Lower leg skin (tissue), 3 donors: Measurements from ENCODE around the gene ENPP6.

Experiments
- POLR2A ChIP-seq, 2 donors: fragments of 450-650 bp; IDR thresholded peaks; one replicate each; pipeline ENCODE4 v1.6.1; 2016 to 2017; ENCODE audit warnings: antibody characterized with exemption in 2 of 2, mild to moderate bottlenecking in 1 of 2, moderate library complexity in 1 of 2
- TF ChIP-seq, protein P1 (sequence below), 3 donors: fragments of 450-650 bp; IDR thresholded peaks; one replicate each; pipeline ENCODE4 v1.5.1; 2016; ENCODE audit warnings: antibody characterized with exemption in 3 of 3, mild to moderate bottlenecking in 3 of 3, moderate library complexity in 2 of 3

DNA sequence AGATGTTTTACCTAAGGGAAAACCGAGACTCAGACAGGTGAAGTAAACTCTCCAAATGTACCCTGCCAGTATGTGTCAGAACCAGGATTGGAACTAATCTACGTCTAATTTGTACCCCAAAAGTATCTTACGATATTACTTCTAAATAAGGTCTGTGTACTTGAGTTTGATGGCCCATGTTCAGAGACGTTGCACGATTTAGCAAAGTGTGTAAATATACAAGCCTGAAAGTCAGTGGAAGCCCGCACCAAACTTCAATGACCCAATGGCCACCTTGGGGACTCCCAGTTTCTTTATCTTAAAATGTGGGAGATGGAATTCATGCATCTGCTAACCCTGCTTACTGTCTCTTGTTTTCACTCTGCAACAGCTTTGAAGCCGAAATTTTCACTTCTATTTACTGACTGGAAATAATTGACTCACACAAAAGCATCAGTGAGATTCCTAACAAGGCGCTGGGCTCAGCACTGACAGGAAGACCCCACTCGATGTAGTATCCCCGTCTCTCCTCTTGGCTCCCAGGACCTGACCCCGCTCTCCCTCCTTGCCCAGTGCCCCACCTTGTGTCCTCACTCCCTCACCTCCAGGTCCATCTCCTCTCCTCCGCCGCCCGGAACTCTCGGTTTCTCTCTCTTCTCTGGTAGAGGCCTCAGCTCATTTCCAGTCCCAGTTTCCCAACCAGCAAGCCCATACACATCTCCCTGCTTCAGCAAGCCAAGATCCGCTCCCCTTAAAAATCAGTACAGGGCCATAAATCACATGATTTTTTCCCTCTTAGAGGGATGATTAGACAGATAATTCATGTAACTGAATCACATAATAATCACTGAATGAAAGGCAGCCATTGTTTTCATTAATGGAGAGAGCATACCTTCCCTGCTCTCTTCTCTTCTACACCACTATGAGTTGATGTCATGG is 42.8 kb downstream of the ENPP6 start:
- TF ChIP-seq, protein P1, sequence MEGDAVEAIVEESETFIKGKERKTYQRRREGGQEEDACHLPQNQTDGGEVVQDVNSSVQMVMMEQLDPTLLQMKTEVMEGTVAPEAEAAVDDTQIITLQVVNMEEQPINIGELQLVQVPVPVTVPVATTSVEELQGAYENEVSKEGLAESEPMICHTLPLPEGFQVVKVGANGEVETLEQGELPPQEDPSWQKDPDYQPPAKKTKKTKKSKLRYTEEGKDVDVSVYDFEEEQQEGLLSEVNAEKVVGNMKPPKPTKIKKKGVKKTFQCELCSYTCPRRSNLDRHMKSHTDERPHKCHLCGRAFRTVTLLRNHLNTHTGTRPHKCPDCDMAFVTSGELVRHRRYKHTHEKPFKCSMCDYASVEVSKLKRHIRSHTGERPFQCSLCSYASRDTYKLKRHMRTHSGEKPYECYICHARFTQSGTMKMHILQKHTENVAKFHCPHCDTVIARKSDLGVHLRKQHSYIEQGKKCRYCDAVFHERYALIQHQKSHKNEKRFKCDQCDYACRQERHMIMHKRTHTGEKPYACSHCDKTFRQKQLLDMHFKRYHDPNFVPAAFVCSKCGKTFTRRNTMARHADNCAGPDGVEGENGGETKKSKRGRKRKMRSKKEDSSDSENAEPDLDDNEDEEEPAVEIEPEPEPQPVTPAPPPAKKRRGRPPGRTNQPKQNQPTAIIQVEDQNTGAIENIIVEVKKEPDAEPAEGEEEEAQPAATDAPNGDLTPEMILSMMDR (IDR thresholded peaks at IDR 0.05): no peak
- no peak for TF ChIP-seq POLR2A (IDR thresholded peaks at IDR 0.05)
